ENCODE data around the gene CCDC187. TPM values are rescaled to one million over a fixed set of nuclear protein-coding genes. Genes with fewer than 3 reads are reported as not detected.

Gene CCDC187
- total and polyA plus RNA-seq, 2 of the 13 experiments (the other 11 are each of a cell fraction or from before 2014, with no cell fraction given) = 0.03 to 0.13 TPM

DNA sequence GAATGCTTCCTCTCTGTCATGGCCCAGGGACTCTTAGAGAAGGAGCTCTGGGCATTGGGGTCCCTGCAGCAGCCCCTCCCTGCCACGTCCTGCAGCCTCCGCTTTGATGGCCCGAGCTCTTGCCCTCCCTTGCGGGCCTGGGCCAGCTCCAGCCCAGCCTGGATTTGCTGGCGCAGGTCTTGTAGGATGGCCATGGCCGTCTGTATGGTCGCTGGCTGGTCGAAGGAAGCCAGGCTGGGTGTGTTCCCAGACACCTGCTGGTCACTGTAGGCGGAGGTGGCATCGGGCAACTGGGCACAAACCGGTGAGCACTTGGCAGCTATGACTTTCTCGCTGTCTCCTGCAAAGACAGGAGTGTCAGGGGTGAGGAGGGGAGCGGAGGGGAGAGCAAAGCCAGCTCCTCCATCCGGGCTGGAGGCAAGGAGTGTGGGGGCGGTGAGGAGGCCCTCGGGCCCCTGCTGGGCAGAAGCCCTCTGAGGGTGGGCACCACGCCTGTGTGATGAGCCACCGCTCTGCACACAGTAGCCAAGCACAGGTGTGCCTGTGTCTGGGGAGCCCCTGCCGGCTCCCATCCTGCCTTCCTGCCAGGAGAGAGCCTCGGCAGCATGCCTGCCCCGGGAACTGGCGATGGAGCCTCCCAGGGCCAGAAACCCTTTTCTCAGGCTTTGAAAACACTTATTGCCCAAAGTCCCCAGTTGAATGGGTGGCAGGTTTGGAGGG lies 12.4 kb downstream of the CCDC187 start:
- intact Hi-C loops (cut with micrococcal nuclease; ENCODE audit: unreplicated experiment) = no loop called here
- FAIRE-seq = no peak
- Histone ChIP-seq H3K4me1 (ENCODE audit: insufficient read depth, low read length) (peaks cover 28% of the 10 kb centered on the region), H3K79me2 (ENCODE audit: insufficient read depth, low read length) (no peaks in the 10 kb centered on the region), H3K27me3 (ENCODE audit: control insufficient read depth in 1 of 2, insufficient read depth in 2 of 2, low read length in 2 of 2) (peaks cover 15 to 56% of the 10 kb centered on the region in 2 experiments), H3K36me3 (replicated peaks in 1 of 2; ENCODE audit: control insufficient read depth in 1 of 2, insufficient read depth in 2 of 2, low read length in 2 of 2) (no peaks in the 10 kb centered on the region), H3K9me3 (ENCODE audit: low read length) (no peaks in the 10 kb centered on the region), H3K27ac (ENCODE audit: extremely low read length, insufficient read depth, low read length) (no peak overlapping the region), H3K9ac (ENCODE audit: insufficient read depth, low read depth, low read length) (no peak overlapping the region), H3K4me2 (ENCODE audit: low read depth, low read length) (no peak overlapping the region), H3K4me3 (replicated peaks in 1 of 3; ENCODE audit: insufficient read depth in 1 of 3, low read depth in 2 of 3, low read length in 3 of 3) (no peak overlapping the region), H2AFZ (ENCODE audit: low read length) (no peak overlapping the region), H4K20me1 (ENCODE audit: insufficient read depth, low read length) (no peaks in the 10 kb centered on the region)
- WGBS (ENCODE audit: low lambda C conversion rate) = 71% methylated on average over 10 of the region's 22 CpGs
- in situ Hi-C loops (cut with HindIII; ENCODE audit: extremely low pct_ligation_motif_present, low pct_unique_long_range_greater_than_20kb) = no loop called here
- no TSS peak for BruUV-seq (replicated peaks)
- ChIA-PET CTCF (ENCODE audit: low intra/inter-chr PET ratio, low total read pairs) (no interaction called here), POLR2A (interaction anchor here (1.3 kb wide), 1 partner anchor 72 kb away, joined by 4 read pairs; no protein-coding TSS in a partner anchor)
- TF ChIP-seq, protein P1, sequence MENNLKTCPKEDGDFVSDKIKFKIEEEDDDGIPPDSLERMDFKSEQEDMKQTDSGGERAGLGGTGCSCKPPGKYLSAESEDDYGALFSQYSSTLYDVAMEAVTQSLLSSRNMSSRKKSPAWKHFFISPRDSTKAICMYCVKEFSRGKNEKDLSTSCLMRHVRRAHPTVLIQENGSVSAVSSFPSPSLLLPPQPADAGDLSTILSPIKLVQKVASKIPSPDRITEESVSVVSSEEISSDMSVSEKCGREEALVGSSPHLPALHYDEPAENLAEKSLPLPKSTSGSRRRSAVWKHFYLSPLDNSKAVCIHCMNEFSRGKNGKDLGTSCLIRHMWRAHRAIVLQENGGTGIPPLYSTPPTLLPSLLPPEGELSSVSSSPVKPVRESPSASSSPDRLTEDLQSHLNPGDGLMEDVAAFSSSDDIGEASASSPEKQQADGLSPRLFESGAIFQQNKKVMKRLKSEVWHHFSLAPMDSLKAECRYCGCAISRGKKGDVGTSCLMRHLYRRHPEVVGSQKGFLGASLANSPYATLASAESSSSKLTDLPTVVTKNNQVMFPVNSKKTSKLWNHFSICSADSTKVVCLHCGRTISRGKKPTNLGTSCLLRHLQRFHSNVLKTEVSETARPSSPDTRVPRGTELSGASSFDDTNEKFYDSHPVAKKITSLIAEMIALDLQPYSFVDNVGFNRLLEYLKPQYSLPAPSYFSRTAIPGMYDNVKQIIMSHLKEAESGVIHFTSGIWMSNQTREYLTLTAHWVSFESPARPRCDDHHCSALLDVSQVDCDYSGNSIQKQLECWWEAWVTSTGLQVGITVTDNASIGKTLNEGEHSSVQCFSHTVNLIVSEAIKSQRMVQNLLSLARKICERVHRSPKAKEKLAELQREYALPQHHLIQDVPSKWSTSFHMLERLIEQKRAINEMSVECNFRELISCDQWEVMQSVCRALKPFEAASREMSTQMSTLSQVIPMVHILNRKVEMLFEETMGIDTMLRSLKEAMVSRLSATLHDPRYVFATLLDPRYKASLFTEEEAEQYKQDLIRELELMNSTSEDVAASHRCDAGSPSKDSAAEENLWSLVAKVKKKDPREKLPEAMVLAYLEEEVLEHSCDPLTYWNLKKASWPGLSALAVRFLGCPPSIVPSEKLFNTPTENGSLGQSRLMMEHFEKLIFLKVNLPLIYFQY (CRISPR knock-in tag; IDR thresholded peaks at IDR 0.05; ENCODE audit: borderline replicate concordance) = no peak
- TF ChIP-seq MEF2D (CRISPR knock-in tag; IDR thresholded peaks at IDR 0.05) = no peak
- DNase-seq (ENCODE audit: low spot score) = no peak
- no peak for ATAC-seq

DNA sequence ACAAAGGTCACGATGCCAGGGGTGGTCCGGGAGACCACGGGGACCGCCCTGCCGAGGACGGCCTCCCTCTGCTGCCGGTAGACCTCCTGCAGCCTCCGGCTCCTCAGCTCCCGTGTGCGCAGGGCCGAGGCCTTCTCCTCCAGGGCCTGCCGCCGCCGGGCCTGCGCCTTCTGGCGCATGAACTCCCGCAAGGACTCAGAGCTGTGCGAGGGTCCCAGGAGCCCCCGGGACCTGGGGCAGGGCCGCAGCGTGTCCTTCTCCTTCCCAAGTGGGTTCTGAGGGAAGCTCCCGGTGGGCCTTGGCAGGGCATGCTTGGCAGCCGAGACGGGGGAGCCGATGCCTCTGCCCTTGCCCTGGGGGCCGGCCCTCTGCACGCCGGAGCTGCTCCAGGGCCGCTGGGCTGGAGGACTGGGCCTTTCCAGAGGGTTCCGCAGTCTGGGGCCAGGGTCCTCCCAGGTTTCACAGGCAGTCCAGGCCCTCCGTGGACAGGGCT lies 13.3 kb downstream of the CCDC187 start:
- Histone ChIP-seq H2AFZ (ENCODE audit: low read length) (no peak overlapping the region), H3K79me2 (ENCODE audit: insufficient read depth, low read length) (no peaks in the 10 kb centered on the region), H3K27me3 (ENCODE audit: control insufficient read depth in 1 of 2, insufficient read depth in 2 of 2, low read length in 2 of 2) (peaks cover 17 to 56% of the 10 kb centered on the region in 2 experiments), H3K36me3 (replicated peaks in 1 of 2; ENCODE audit: control insufficient read depth in 1 of 2, insufficient read depth in 2 of 2, low read length in 2 of 2) (no peaks in the 10 kb centered on the region), H4K20me1 (ENCODE audit: insufficient read depth, low read length) (no peaks in the 10 kb centered on the region), H3K4me1 (ENCODE audit: insufficient read depth, low read length) (peaks cover 19% of the 10 kb centered on the region), H3K27ac (ENCODE audit: extremely low read length, insufficient read depth, low read length) (no peak overlapping the region), H3K9me3 (ENCODE audit: low read length) (no peaks in the 10 kb centered on the region), H3K9ac (ENCODE audit: insufficient read depth, low read depth, low read length) (no peak overlapping the region), H3K4me3 (replicated peaks in 1 of 3; ENCODE audit: insufficient read depth in 1 of 3, low read depth in 2 of 3, low read length in 3 of 3) (no peak overlapping the region; a peak in 1 of 6 replicates), H3K4me2 (ENCODE audit: low read depth, low read length) (no peak overlapping the region)
- in situ Hi-C loops (cut with HindIII; ENCODE audit: extremely low pct_ligation_motif_present, low pct_unique_long_range_greater_than_20kb) (no loop called here), intact Hi-C loops (cut with micrococcal nuclease; ENCODE audit: unreplicated experiment) (no loop called here)
- no CpG with 5 or more reads among the region's 31 CpGs for WGBS (ENCODE audit: low lambda C conversion rate)
- no peak for FAIRE-seq
- ATAC-seq = no peak
- POLR2A ChIA-PET = interaction anchor here (1.3 kb wide), 1 partner anchor 72 kb away, joined by 4 read pairs; no protein-coding TSS in a partner anchor
- CTCF ChIA-PET (ENCODE audit: low intra/inter-chr PET ratio, low total read pairs) = no interaction called here
- BruUV-seq (replicated peaks) = no TSS peak
- TF ChIP-seq, protein P2, sequence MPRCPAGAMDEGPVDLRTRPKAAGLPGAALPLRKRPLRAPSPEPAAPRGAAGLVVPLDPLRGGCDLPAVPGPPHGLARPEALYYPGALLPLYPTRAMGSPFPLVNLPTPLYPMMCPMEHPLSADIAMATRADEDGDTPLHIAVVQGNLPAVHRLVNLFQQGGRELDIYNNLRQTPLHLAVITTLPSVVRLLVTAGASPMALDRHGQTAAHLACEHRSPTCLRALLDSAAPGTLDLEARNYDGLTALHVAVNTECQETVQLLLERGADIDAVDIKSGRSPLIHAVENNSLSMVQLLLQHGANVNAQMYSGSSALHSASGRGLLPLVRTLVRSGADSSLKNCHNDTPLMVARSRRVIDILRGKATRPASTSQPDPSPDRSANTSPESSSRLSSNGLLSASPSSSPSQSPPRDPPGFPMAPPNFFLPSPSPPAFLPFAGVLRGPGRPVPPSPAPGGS (CRISPR knock-in tag; IDR thresholded peaks at IDR 0.05) = no peak
- no peak for TF ChIP-seq HOXA5 (CRISPR knock-in tag; IDR thresholded peaks at IDR 0.05)
- TF ChIP-seq, protein P3, sequence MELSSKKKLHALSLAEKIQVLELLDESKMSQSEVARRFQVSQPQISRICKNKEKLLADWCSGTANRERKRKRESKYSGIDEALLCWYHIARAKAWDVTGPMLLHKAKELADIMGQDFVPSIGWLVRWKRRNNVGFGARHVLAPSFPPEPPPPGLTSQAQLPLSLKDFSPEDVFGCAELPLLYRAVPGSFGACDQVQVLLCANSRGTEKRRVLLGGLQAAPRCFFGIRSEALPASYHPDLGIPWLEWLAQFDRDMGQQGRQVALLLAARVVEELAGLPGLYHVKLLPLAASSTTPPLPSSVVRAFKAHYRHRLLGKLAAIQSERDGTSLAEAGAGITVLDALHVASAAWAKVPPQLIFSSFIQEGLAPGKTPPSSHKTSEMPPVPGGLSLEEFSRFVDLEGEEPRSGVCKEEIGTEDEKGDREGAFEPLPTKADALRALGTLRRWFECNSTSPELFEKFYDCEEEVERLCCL (CRISPR knock-in tag; IDR thresholded peaks at IDR 0.05; ENCODE audit: borderline replicate concordance) = no peak
- TF ChIP-seq, protein P4, sequence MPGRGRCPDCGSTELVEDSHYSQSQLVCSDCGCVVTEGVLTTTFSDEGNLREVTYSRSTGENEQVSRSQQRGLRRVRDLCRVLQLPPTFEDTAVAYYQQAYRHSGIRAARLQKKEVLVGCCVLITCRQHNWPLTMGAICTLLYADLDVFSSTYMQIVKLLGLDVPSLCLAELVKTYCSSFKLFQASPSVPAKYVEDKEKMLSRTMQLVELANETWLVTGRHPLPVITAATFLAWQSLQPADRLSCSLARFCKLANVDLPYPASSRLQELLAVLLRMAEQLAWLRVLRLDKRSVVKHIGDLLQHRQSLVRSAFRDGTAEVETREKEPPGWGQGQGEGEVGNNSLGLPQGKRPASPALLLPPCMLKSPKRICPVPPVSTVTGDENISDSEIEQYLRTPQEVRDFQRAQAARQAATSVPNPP (CRISPR knock-in tag; IDR thresholded peaks at IDR 0.05) = no peak
- no peak for DNase-seq (ENCODE audit: low spot score)
